ENCODE measurements around the gene ATP5PF. TPM values are rescaled to one million over a fixed set of nuclear protein-coding genes. Genes with fewer than 3 reads are reported as not detected.
A peak's percentile ranks its signal among the peaks of the same experiment; 100 is the strongest.

Gene ATP5PF
- total RNA-seq, 1 experiment from 2014 or later, result 132 TPM

DNA sequence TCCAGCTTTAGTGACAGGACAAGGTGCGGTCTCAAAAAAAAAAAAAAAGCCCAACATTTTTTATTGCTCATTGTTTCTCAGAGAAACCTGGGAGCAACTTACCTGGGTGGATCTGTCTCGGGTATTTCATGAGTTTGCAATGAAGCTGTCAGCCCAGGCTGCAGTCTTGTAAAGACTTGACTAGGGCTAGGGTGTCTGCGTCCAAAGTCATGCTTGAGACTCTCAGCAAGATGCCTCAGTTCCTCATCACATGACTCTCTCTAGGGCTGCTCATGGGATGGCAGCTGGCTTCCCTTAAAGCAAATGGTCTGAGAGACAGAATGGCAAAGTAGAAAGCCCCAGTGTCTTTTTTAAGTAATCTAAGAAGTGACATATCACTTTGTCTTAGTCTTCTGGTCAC, 8.2 kb upstream of the ATP5PF start:
- no peak overlapping the region for H3K9ac ChIP-seq (ENCODE audit: low read length)
- RAD21 ChIA-PET (ENCODE audit: low non-redundant PET in 1 of 2, low total read pairs in 2 of 2, uncharacterized antibody in 2 of 2, unreplicated experiment in 2 of 2), result no interaction called here
- TF ChIP-seq SIN3A (IDR thresholded peaks at IDR 0.05; ENCODE audit: low read depth) (no peak), JUND (IDR thresholded peaks at IDR 0.05) (no peak)
- TF ChIP-seq, protein P1, sequence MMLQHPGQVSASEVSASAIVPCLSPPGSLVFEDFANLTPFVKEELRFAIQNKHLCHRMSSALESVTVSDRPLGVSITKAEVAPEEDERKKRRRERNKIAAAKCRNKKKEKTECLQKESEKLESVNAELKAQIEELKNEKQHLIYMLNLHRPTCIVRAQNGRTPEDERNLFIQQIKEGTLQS (IDR thresholded peaks at IDR 0.05), result no peak
- H3K9me3 ChIP-seq (ENCODE audit: control insufficient read depth in 1 of 2, insufficient read depth in 1 of 2, low read depth in 1 of 2, low read length in 2 of 2), result no peaks in the 10 kb centered on the region
- no peak for DNase-seq (ENCODE audit: low read depth, low spot score)
- no TSS peak for BruUV-seq (replicated peaks)
- H3K36me3 ChIP-seq (ENCODE audit: control insufficient read depth in 1 of 2, insufficient read depth in 2 of 2, low read length in 2 of 2), result peaks cover 0 to 6% of the 10 kb centered on the region in 2 experiments; a peak in 1 of 4 replicates
- no peak overlapping the region for H2AFZ ChIP-seq (ENCODE audit: low read depth, low read length, poor library complexity, severe bottlenecking)
- no peaks in the 10 kb centered on the region for H3K4me1 ChIP-seq (ENCODE audit: control insufficient read depth in 1 of 2, insufficient read depth in 2 of 2, low read length in 2 of 2)
- no peak overlapping the region for H3K4me2 ChIP-seq (ENCODE audit: low read length)
- POLR2A ChIA-PET, result no interaction called here
- no peak overlapping the region for H3K27ac ChIP-seq (ENCODE audit: low read depth, low read length)
- H4K20me1 ChIP-seq (ENCODE audit: insufficient read depth), result no peaks in the 10 kb centered on the region
- H3K4me3 ChIP-seq (replicated peaks in 1 of 2; ENCODE audit: low read depth in 1 of 2, low read length in 2 of 2), result no peak overlapping the region
- ATAC-seq, result no peak
- no peaks in the 10 kb centered on the region for H3K27me3 ChIP-seq (ENCODE audit: insufficient read depth, low read length)
- CTCF ChIA-PET, result no interaction called here
- intact Hi-C loops (cut with micrococcal nuclease), result no loop called here
- no peaks in the 10 kb centered on the region for H3K9me2 ChIP-seq (ENCODE audit: insufficient read depth)
- H3K79me2 ChIP-seq (ENCODE audit: insufficient read depth, low read length), result peaks cover 32% of the 10 kb centered on the region

DNA sequence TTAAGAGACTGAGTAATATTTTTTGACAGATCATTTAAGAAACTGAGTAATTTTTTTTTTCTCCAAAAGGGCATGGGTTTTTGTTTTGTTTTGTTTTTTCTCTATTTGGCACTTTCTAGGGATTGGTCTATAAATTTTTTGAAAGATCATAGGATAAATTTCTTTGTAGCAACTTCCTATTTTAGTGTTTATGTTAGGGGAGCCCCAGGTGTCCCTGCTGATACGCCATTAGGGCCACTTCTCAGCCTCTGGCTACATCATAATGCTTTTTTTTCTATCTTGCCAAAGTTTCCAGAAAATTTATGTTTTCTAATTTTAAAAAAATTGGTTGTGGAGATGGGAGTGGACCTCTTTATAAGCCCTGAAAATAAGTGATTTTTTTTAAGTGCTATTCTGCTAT, 2.7 kb upstream of the ATP5PF start:
- BruUV-seq (replicated peaks), result no TSS peak
- DNase-seq (ENCODE audit: low read depth, low spot score) (no peak), ATAC-seq (no peak)
- Histone ChIP-seq H3K27ac (ENCODE audit: low read depth, low read length) (no peak overlapping the region), H3K4me2 (ENCODE audit: low read length) (peak overlapping the region; percentile 76; the same call in 1 of the 2 replicates), H3K36me3 (ENCODE audit: control insufficient read depth in 1 of 2, insufficient read depth in 2 of 2, low read length in 2 of 2) (no peaks in the 10 kb centered on the region), H3K79me2 (ENCODE audit: insufficient read depth, low read length) (peaks cover 79% of the 10 kb centered on the region), H2AFZ (ENCODE audit: low read depth, low read length, poor library complexity, severe bottlenecking) (no peak overlapping the region), H3K27me3 (ENCODE audit: insufficient read depth, low read length) (no peaks in the 10 kb centered on the region), H3K9me3 (ENCODE audit: control insufficient read depth in 1 of 2, insufficient read depth in 1 of 2, low read depth in 1 of 2, low read length in 2 of 2) (no peaks in the 10 kb centered on the region), H3K9ac (ENCODE audit: low read length) (no peak overlapping the region), H3K4me3 (replicated peaks in 1 of 2; ENCODE audit: low read depth in 1 of 2, low read length in 2 of 2) (no peak overlapping the region), H3K9me2 (ENCODE audit: insufficient read depth) (no peaks in the 10 kb centered on the region), H4K20me1 (ENCODE audit: insufficient read depth) (no peaks in the 10 kb centered on the region), H3K4me1 (ENCODE audit: control insufficient read depth in 1 of 2, insufficient read depth in 2 of 2, low read length in 2 of 2) (peaks cover 11 to 18% of the 10 kb centered on the region in 2 experiments)
- intact Hi-C loops (cut with micrococcal nuclease), result no loop called here
- RAD21 ChIA-PET (ENCODE audit: low non-redundant PET in 1 of 2, low total read pairs in 2 of 2, uncharacterized antibody in 2 of 2, unreplicated experiment in 2 of 2), result no interaction called here
- CTCF ChIA-PET, result no interaction called here
- no peak for TF ChIP-seq FOSL1 (IDR thresholded peaks at IDR 0.05; ENCODE audit: low read depth)
- no peak for TF ChIP-seq ZFX (IDR thresholded peaks at IDR 0.05)
- TF ChIP-seq SP1 (IDR thresholded peaks at IDR 0.05; ENCODE audit: low read depth), result no peak
- TF ChIP-seq EZH2phosphoT487 (IDR thresholded peaks at IDR 0.05; ENCODE audit: borderline replicate concordance), result no peak
- no peak for TF ChIP-seq TCF7L2 (IDR thresholded peaks at IDR 0.05; ENCODE audit: borderline replicate concordance, extremely low read depth, insufficient read depth, insufficient read length)
- TF ChIP-seq, protein P1 (IDR thresholded peaks at IDR 0.05), result no peak
- no peak for TF ChIP-seq SIN3A (IDR thresholded peaks at IDR 0.05; ENCODE audit: low read depth)
- TF ChIP-seq, protein P2, sequence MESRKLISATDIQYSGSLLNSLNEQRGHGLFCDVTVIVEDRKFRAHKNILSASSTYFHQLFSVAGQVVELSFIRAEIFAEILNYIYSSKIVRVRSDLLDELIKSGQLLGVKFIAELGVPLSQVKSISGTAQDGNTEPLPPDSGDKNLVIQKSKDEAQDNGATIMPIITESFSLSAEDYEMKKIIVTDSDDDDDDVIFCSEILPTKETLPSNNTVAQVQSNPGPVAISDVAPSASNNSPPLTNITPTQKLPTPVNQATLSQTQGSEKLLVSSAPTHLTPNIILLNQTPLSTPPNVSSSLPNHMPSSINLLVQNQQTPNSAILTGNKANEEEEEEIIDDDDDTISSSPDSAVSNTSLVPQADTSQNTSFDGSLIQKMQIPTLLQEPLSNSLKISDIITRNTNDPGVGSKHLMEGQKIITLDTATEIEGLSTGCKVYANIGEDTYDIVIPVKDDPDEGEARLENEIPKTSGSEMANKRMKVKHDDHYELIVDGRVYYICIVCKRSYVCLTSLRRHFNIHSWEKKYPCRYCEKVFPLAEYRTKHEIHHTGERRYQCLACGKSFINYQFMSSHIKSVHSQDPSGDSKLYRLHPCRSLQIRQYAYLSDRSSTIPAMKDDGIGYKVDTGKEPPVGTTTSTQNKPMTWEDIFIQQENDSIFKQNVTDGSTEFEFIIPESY (IDR thresholded peaks at IDR 0.05; ENCODE audit: extremely low read depth, insufficient replicate concordance, low read length), result no peak
- no peak for TF ChIP-seq JUND (IDR thresholded peaks at IDR 0.05)
- TF ChIP-seq EGR1 (IDR thresholded peaks at IDR 0.05; ENCODE audit: low read depth), result no peak
- no peak for TF ChIP-seq YY1 (IDR thresholded peaks at IDR 0.05; ENCODE audit: extremely low read depth, insufficient replicate concordance, low read depth, low read length)
- TF ChIP-seq REST (IDR thresholded peaks at IDR 0.05; ENCODE audit: low read depth), result no peak
- TF ChIP-seq, protein P3, sequence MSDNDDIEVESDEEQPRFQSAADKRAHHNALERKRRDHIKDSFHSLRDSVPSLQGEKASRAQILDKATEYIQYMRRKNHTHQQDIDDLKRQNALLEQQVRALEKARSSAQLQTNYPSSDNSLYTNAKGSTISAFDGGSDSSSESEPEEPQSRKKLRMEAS (IDR thresholded peaks at IDR 0.05), result no peak
- TF ChIP-seq EZH2 (IDR thresholded peaks at IDR 0.05), result no peak
- TF ChIP-seq RAD21 (IDR thresholded peaks at IDR 0.05; ENCODE audit: low read depth), result no peak
- POLR2A ChIA-PET, result no interaction called here
